ENCODE data around the gene MAP2K1. TPM values are rescaled to one million over a fixed set of nuclear protein-coding genes. Genes with fewer than 3 reads are reported as not detected.

The MAP2K1 gene
- total RNA-seq, 2 experiments from 2014 or later, result 33.8 to 34.7 TPM

DNA sequence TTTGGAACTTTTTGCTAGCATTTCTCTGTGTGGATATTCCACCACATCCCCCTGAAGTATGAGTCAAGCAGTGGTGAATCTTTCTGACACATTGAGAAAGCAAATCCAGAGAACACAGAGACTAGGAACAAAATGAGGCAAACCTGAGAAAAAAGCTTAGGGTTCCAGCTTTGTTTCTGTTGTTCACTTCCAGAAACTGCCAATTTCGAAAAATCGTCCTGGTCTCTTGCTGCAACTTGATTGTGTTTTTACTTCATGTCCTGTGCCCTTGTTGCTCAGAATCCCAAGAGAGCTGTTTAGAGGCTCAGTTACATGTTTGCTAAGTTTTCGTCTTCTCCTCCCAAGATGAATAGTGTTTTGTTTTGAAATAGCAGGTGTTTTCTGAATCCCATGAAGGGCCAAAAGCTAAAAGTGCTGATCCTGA is 13.7 kb downstream of the MAP2K1 start:
- POLR2A ChIA-PET, result interaction anchor here (1.8 to 2.4 kb wide), 2 partner anchors 12 to 13 kb away, joined by 5 to 15 read pairs; no protein-coding TSS in a partner anchor
- TF ChIP-seq, protein P1, sequence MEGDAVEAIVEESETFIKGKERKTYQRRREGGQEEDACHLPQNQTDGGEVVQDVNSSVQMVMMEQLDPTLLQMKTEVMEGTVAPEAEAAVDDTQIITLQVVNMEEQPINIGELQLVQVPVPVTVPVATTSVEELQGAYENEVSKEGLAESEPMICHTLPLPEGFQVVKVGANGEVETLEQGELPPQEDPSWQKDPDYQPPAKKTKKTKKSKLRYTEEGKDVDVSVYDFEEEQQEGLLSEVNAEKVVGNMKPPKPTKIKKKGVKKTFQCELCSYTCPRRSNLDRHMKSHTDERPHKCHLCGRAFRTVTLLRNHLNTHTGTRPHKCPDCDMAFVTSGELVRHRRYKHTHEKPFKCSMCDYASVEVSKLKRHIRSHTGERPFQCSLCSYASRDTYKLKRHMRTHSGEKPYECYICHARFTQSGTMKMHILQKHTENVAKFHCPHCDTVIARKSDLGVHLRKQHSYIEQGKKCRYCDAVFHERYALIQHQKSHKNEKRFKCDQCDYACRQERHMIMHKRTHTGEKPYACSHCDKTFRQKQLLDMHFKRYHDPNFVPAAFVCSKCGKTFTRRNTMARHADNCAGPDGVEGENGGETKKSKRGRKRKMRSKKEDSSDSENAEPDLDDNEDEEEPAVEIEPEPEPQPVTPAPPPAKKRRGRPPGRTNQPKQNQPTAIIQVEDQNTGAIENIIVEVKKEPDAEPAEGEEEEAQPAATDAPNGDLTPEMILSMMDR (IDR thresholded peaks at IDR 0.05), result no peak
- CTCF ChIA-PET, result interaction anchor here (1.5 to 5.8 kb wide), 2 partner anchors 11 to 13 kb away, joined by 3 to 34 read pairs; partner anchors contain the start of gene MAP2K1
- DNase-seq (no peak), ATAC-seq (ENCODE audit: poor library complexity) (no peak)
- H3K4me3 Mint-ChIP-seq, result peak overlapping the region; percentile 34
- peaks cover 56% of the 10 kb centered on the region for H3K4me1 ChIP-seq (ENCODE audit: insufficient read depth, low read length)
- no peaks in the 10 kb centered on the region for H3K9me3 Mint-ChIP-seq
- peaks cover 23% of the 10 kb centered on the region for H3K36me3 Mint-ChIP-seq (ENCODE audit: low read depth)
- no peak overlapping the region for H3K27ac ChIP-seq (ENCODE audit: low read depth in 1 of 2, low read length in 2 of 2)
- H3K4me3 ChIP-seq (ENCODE audit: low read length), result no peak overlapping the region
- H3K36me3 ChIP-seq (ENCODE audit: insufficient read depth, low read length), result peaks cover 15% of the 10 kb centered on the region
- no peaks in the 10 kb centered on the region for H3K27me3 ChIP-seq (ENCODE audit: control insufficient read depth in 1 of 2, insufficient read depth in 2 of 2, low read length in 2 of 2)
- H3K27me3 Mint-ChIP-seq, result no peaks in the 10 kb centered on the region
- H3K4me1 Mint-ChIP-seq (ENCODE audit: low read depth), result peaks cover 79% of the 10 kb centered on the region
- intact Hi-C loops (cut with DNase I, micrococcal nuclease), result loop anchor here in 1 of 2 experiments (5.0 kb wide), 1 partner anchor 43 kb away; the partner anchor contains the start of gene TIPIN
- H3K27ac Mint-ChIP-seq, result peak overlapping the region; percentile 55
- no peaks in the 10 kb centered on the region for H3K9me3 ChIP-seq (ENCODE audit: control insufficient read depth in 1 of 2, insufficient read depth in 1 of 2, low read length in 2 of 2)

DNA sequence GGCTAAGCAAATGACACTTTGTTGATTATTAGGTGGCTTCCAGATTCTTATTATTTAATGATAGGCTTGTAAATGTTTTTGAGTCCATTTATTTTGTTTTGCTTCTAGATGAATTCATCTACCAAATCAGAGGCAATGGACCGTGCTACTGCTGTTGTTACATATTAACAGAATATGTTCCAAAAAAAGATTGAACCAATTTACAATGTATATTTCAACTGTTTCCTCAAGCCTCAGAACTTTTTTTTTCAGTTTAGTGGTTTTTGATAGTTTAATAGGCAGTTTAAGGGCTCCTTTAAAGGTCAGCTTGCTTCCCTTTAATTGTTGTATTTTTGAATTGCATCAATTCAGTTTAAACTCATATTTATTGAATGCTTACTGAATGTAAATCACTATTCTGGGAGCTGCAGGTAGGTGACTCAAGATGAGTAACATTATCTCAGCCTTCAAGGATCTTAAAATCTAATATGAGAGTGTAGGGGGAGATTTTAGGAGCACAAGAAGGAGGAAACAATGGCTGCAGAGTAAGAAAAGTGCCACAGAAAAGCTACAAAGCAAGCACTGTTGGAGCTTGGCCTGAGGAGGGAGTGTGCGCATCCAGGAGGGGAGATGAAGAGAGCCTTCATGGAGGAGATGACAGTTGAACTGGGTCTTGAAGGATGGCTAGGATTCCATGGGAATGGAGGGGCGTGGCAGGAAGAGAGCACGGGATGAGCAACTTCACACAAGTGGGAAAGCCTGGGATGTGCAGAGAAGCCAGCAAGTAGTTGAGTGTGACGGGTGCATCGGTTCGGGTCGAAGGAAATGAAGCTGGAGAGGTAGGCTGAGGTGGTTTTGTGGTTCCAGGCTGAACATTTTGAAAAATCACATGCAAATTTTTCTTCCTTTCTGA is 14.7 kb downstream of the MAP2K1 start:
- CTCF ChIA-PET, result interaction anchor here (0.9 to 5.8 kb wide), 4 partner anchors 10 to 97 kb away, joined by 3 to 34 read pairs (median 6); partner anchors contain the start of genes MAP2K1 and SNAPC5

More for the DNA sequence above, 14.7 kb downstream of the MAP2K1 start:
- peak overlapping the region; percentile 79 for H3K4me3 Mint-ChIP-seq
- Histone ChIP-seq H3K36me3 (ENCODE audit: insufficient read depth, low read length) (peaks cover 15% of the 10 kb centered on the region), H3K4me3 (ENCODE audit: low read length) (peak overlapping the region; percentile 8), H3K27ac (ENCODE audit: low read depth in 1 of 2, low read length in 2 of 2) (no peak overlapping the region), H3K9me3 (ENCODE audit: control insufficient read depth in 1 of 2, insufficient read depth in 1 of 2, low read length in 2 of 2) (no peaks in the 10 kb centered on the region), H3K27me3 (ENCODE audit: control insufficient read depth in 1 of 2, insufficient read depth in 2 of 2, low read length in 2 of 2) (no peaks in the 10 kb centered on the region), H3K4me1 (ENCODE audit: insufficient read depth, low read length) (peaks cover 49% of the 10 kb centered on the region)
- H3K36me3 Mint-ChIP-seq (ENCODE audit: low read depth), result peaks cover 23% of the 10 kb centered on the region
- no peaks in the 10 kb centered on the region for H3K27me3 Mint-ChIP-seq
- intact Hi-C loops (cut with DNase I, micrococcal nuclease), result loop anchor here in 1 of 2 experiments (2.0 to 5.0 kb wide), 2 partner anchors 15 to 44 kb away; partner anchors contain the start of genes MAP2K1 and TIPIN
- ATAC-seq (ENCODE audit: poor library complexity), result peak; percentile 71
- H3K9me3 Mint-ChIP-seq, result no peaks in the 10 kb centered on the region
- POLR2A ChIA-PET, result interaction anchor here (0.9 to 2.4 kb wide), 5 partner anchors 11 to 98 kb away, joined by 3 to 15 read pairs (median 8); partner anchors contain the start of gene SNAPC5
- TF ChIP-seq, protein P1 (IDR thresholded peaks at IDR 0.05), result no peak
- peaks cover 79% of the 10 kb centered on the region for H3K4me1 Mint-ChIP-seq (ENCODE audit: low read depth)
- peak overlapping the region; percentile 79 for H3K27ac Mint-ChIP-seq
- DNase-seq, result peak in 4 of 14 experiments; percentile 27 to 42 (median 32)

All from CD4-positive, alpha-beta T cell (primary cell).